HL-60 (cell line): Measurements from ENCODE around the gene SLC44A4.

Experiments used
- DNase-seq, 2 experiments: peaks; one replicate each; pipeline ENCODE4 v3.0.0-alpha.2; 2010 to 2020; ENCODE audit warnings: low read depth in 1 of 2, low spot score in 1 of 2
- H3K27ac ChIP-seq: fragments of 250-450 bp; sonication (Bioruptor Pico); replicated peaks from 2 replicates; pipeline ENCODE4 v1.5.1; 2020; ENCODE audit warnings: mild to moderate bottlenecking, moderate library complexity
- H3K27me3 ChIP-seq: fragments of 250-450 bp; sonication (Bioruptor Pico); 2 replicates; pipeline ENCODE4 v1.5.1; 2021; ENCODE audit warnings: mild to moderate bottlenecking, moderate library complexity; ENCODE audit not compliant: insufficient read depth, poor library complexity, severe bottlenecking
- H3K4me3 ChIP-seq: replicated peaks from 2 replicates; pipeline ENCODE4 v1.5.1; 2011; ENCODE audit warnings: mild to moderate bottlenecking, control low read depth, low read length; ENCODE audit not compliant: insufficient read depth
- CTCF ChIP-seq: IDR thresholded peaks from one replicate; pipeline ENCODE4 v1.5.1; 2011; ENCODE audit warnings: low read length, control low read depth, inconsistent platforms; ENCODE audit not compliant: insufficient read depth
- GABPA ChIP-seq: IDR thresholded peaks from 2 replicates; pipeline ENCODE4 v1.6.1; 2012; ENCODE audit warnings: low read depth
- POLR2AphosphoS5 ChIP-seq: IDR thresholded peaks from 2 replicates; pipeline ENCODE4 v1.6.1; 2012; ENCODE audit warnings: low read depth
- REST ChIP-seq: IDR thresholded peaks from 2 replicates; pipeline ENCODE4 v1.6.1; 2012; ENCODE audit warnings: low read depth; ENCODE audit not compliant: insufficient replicate concordance
- SPI1 ChIP-seq: IDR thresholded peaks from 2 replicates; pipeline ENCODE4 v1.6.1; 2012; ENCODE audit warnings: low read depth, mild to moderate bottlenecking, borderline replicate concordance
- long read RNA-seq: library from polyadenylated mRNA; unstranded; transcript quantifications from one replicate; pipeline ENCODE4 v2.0.0, GENCODE V29; 2020

The SLC44A4 gene
- long read RNA-seq = 0 reads

GRCh38 chr6:31878726-31879125 lies at the start of gene SLC44A4:
Gene SLC44A4 (minus strand): TSS chr6:31878997. CDS start chr6:31878980, 17 bp downstream.
- no peak for TF ChIP-seq SPI1
- TF ChIP-seq POLR2AphosphoS5 = no peak
- no peak for TF ChIP-seq REST
- no peak for TF ChIP-seq CTCF
- TF ChIP-seq GABPA = no peak
- Histone ChIP-seq H3K27ac (no peak within 1 kb of the TSS), H3K4me3 (no peak within 1 kb of the TSS), H3K27me3 (no peaks in the 10 kb centered on the region)
- DNase-seq = no peak

- no peak overlapping the region for H3K27ac ChIP-seq
- H3K4me3 ChIP-seq = no peak overlapping the region
- no peaks in the 10 kb centered on the region for H3K27me3 ChIP-seq
- TF ChIP-seq GABPA (no peak), CTCF (no peak), SPI1 (no peak), POLR2AphosphoS5 (no peak), REST (no peak)
- DNase-seq = no peak
Observed at GRCh38 chr6:31928672-31928939, 49.8 kb upstream of the SLC44A4 start.

GRCh38 chr6:31927863-31928671 lies 49.3 kb upstream of the SLC44A4 start:
- TF ChIP-seq CTCF = no peak
- no peak for TF ChIP-seq POLR2AphosphoS5
- TF ChIP-seq SPI1 = no peak
- no peak overlapping the region for H3K4me3 ChIP-seq
- no peak overlapping the region for H3K27ac ChIP-seq
- DNase-seq = no peak
- H3K27me3 ChIP-seq = no peaks in the 10 kb centered on the region
